Left cardiac atrium (tissue), 4 donors: Measurements from ENCODE around the gene ZNF556. TPM values are rescaled to one million over a fixed set of nuclear protein-coding genes. Genes with fewer than 3 reads are reported as not detected.
A peak's percentile ranks its signal among the peaks of the same experiment; 100 is the strongest.
"Not testable (repeated sequence)": the region's sequence is repeated elsewhere in the genome, so short reads cannot be mapped to it uniquely, and the experiment has no call there.

Experiments
- ATAC-seq, 2 donors: fragments of 200-7000 bp; cut with Tn5 transposase; one replicate each; pipeline ENCODE4 v1.9.1; 2020; ENCODE audit warnings: mild to moderate bottlenecking in 2 of 2, moderate library complexity in 2 of 2
- DNase-seq: peaks from one replicate; pipeline ENCODE4 v3.0.0-alpha.2; 2020
- intact Hi-C, 2 donors: fragments of 100-400 bp; cut with DNase I; formaldehyde crosslinking; loops; one replicate each; pipeline versions ENCODE4 v1.14.1 to v1.15.1; 2022 to 2023
- total RNA-seq, 2 donors: library from RNA; stranded (reverse); fragmentation: NEBNext Ultra II Directional; extraction: Animal tissue kit (Norgen Biotek cat#: 25700); gene quantifications; one replicate each; pipeline ENCODE4 v1.2.1, GENCODE V29; 2021
- donor health status: DM: no; HTN: yes; CAD: no.
- donor health status: DM: no; HTN: yes; CAD: no; lungs with severe emphysema.
- donor health status: DM: yes; HTN: yes; CAD: no.
- donor health status: Dilated cardiomyopathy.

The ZNF556 gene
- total RNA-seq, 2 donors from 2014 or later: not detected

DNA sequence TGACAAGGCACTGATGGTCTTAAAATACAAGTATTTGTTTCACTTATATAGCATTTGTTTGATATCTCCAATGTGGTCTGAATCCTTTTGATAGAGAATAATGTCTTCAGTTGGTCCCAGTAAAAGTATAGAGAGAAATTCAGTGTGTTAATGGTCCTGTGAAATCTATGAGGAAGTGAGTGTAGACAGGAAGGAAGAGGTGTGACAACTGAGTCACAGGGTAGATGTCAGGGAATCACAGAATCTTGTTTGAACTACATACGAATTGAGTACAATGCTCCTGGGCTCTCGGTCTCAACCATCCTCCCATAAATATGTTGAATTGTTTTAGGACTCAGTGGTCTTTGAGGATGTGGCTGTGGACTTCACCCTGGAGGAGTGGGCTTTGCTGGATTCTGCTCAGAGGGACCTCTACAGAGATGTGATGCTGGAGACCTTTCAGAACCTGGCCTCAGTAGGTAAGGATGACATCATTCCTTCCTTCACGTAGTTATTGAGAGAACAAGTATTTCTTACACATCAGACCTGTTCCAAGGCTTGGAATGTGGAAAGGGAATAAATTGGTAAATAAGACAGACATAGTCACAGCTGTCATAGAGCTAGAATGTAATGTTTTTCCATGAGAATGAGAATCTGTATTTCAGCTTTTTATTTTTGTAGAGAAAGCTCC lies 16.7 kb upstream of the ZNF556 start:
- no peak for DNase-seq
- no peak for ATAC-seq
- intact Hi-C loops: no loop called here

DNA sequence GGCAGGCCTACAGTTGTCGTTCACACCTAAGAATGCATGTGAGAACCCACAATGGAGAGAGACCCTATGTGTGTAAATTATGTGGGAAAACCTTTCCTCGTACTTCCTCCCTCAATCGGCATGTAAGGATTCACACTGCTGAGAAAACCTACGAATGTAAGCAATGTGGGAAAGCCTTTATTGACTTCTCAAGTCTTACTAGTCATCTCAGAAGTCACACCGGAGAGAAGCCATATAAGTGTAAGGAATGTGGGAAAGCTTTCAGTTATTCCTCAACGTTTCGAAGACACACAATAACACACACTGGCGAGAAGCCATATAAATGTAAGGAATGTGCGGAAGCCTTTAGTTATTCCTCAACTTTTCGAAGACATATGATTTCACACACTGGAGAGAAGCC lies 14.5 kb upstream of the ZNF556 start:
- intact Hi-C loops: no loop called here
- DNase-seq (no peak), ATAC-seq (no peak)

DNA sequence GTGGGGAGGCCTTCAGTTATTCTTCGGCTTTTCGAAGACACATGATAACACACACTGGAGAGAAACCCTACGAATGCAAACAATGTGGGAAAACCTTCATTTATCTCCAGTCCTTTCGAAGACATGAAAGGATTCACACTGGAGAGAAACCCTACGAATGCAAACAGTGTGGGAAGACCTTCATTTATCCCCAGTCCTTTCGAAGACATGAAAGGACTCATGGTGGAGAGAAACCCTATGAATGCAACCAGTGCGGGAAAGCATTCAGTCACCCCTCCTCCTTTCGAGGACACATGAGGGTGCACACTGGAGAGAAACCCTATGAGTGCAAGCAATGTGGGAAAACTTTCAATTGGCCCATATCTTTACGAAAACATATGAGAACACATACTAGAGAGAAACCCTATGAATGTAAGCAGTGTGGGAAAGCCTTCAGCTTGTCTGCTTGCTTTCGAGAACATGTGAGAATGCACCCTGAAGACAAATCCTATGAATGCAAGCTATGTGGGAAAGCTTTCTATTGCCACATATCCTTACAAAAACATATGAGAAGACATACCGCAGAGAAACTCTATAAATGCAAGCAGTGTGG lies 14.0 kb upstream of the ZNF556 start:
- no peak for DNase-seq
- ATAC-seq: no peak
- intact Hi-C loops: no loop called here

DNA sequence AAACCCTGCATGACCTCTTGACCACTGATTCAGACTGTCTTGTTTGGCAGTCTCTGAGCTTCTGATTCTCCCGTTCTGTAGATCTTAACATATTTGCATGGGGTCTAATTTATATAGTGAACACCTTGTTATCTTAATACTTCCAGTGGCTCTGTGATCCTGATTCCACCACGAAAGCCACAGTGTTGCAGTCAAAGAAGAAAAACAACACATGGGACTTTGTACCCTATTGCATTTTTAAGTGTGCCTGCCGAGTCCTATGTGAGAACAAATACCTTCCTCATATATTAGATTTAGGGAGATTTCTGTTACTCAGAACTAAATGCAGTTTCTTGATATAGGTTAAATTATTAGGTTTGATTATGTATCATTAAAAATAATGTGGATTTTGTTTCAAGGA lies 12.3 kb upstream of the ZNF556 start:
- intact Hi-C loops: no loop called here
- ATAC-seq (no peak), DNase-seq (no peak)

DNA sequence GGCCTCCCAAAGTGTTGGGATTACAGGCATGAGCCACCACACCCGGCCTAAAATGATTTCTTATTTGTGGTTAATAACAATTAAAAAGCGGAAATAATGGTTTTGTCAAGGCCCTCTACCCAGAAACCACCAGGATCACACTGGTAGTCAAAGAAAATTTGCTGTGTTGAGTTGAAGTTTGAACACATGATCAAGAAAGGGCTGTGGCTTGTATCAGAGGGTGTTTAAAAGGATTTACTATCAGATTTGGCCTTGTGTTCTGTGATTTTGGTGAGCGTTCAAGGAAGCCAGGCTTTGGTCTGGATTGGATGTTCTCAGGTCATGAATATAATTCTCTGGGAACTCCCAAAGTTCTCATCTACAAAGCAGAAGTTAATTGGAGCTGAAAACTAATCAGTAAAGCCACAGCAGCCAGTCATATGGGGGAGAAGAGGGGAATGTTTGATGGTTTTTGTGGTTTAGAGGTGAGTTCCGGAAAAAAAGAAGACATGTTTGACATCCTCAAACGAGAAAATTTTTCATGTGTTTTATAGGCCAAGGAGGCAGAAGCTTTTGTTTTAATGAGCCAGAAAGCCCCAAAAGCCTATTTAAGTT lies 10.6 kb upstream of the ZNF556 start:
- intact Hi-C loops: no loop called here
- DNase-seq (no peak), ATAC-seq (no peak)

DNA sequence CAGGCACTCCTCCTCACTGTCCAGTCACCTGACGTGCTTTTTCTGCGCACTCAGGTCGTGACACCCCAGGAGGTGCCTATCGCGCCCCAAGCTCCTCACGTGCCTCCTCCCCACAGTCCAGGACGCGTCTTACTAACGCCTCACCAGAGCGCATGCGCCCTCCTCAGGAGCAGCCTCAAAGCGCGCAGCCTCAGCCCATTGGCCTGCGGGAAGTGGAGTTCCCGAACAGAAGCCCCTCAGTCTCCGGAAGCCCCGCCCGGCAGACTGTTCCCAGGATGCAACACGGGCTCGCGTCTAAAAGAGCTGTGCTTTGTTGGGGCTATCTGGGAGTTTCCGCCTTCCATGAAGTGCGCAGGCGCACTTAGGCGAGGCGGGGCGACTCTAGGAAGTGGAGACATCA lies 8.3 kb upstream of the ZNF556 start:
- no peak for DNase-seq

DNA sequence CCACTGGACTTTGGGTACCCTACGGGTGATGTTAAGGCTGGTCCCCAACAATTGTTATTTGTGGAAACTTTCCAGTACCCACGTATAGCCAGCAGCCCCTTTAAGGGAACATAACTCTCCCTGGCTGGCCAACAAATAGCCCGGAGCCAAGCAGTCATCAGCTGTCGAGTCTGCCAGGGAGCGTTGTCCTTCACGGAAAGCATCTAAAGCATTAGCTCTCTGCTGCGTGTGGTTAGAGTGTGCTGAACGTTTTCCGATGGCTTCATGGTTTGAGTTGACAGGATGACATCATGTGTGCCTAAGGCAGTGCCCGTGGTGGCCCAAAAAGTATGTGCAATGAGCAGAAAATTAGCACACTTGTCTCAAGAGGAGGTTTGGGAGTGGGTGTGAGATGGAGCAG lies 3.3 kb upstream of the ZNF556 start:
- DNase-seq (no peak), ATAC-seq (no peak)
- intact Hi-C loops: no loop called here

More for the DNA sequence above, 8.3 kb upstream of the ZNF556 start:
- ATAC-seq: no peak
- intact Hi-C loops: no loop called here

DNA sequence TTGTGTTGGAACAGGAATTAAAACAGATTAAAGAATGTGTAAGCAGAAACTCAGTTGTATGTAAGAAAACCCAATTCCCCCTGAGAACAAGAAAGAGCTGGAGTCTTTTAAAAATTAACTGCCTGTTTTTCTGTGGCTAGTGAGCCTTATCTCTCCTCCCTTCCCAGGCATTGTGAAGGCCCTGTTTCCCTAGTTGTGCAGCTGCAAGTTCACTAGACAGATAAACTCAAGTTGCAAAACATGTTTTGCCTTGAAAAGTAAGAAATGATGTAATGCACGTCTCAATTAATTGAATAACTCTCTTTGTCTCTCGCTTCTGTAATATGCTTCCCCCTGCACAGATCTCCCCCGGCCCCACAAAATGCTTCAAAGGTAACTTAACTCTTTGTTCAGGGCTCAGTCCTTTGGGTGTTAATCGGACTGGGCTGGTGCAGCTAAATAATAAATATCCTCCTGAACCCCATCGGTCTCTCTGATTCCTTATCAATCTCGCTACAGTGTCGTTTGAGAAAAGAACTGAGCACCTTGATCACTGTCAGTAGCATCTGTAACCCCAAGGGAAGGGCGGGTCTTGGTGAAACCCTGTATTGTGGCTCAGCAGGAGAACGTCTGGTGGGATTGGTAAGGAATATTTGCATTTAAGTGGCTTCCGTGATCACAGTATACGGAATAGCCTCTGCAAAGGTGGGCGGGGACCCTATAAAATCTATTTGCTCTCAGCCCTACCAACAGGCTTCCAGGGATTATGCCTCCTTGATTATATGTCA lies 1.6 kb upstream of the ZNF556 start:
- DNase-seq (no peak), ATAC-seq (no peak)
- intact Hi-C loops: no loop called here

DNA sequence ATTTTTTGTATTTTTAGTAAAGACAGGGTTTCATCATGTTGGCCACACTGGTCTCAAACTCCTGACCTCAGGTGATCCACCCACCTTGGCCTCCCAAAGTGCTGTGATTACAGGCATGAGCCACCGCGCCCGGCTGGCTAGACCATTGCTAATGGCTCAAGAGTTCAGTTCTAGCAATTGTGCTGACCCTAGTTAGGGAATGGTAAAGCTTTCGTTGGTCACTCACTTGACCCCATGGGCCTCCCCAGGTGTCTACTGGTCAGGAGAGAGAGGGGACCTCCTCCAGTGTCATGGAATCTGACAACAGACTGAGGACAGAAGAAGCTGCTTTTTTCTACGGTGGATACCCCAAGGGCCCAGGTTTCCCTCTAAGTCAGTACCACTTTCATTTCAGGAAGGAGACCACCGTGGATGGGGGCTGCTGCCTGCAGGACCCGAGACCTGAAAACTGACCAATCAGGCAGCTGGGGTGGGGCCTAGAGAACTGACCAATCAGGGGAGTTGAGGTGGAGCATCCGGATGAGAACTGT lies 575 bp upstream of the ZNF556 start:
- intact Hi-C loops: no loop called here
- DNase-seq: no peak
- no peak for ATAC-seq

DNA sequence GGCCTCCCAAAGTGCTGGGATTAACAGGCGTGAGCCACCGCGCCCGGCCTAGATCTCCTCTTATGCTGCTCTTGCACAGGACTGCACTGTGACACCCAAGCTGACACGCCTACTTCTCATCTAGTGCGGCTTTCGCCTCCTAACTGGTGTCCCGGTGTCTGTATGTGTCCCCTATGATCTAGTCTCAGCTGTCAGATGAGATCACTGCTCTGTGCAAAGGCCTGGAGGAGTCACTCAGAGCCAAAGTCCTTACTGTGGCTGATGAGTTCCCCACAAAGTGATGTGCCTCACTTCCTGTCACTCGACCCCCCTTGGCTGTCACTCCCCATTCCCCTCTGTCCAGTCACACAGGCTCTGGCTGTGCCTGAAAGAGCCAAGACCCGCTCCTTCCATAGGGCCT lies 2.5 kb downstream of the ZNF556 start:
- no peak for ATAC-seq
- intact Hi-C loops: loop anchor here in 1 of 2 donors (5.0 kb wide), 1 partner anchor 222 kb away; no protein-coding TSS in a partner anchor
- DNase-seq: no peak

DNA sequence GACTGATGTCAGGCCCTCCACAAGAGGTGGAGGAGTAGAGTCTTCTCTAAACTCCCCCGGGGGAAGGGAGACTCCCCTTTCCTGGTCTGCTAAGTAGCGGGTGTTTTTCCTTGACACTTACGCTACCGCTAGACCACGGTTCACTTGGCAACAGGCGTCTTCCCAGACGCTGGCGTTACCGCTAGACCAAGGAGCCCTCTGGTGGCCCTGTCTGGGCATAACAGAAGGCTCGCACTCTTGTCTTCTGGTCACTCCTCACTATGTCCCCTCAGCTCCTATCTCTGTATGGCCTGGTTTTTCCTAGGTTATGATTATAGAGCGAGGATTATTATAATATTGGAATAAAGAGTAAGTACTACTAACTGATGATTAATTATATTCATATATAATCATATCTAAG lies 5.0 kb downstream of the ZNF556 start:
- DNase-seq: not testable (repeated sequence)
- intact Hi-C loops: loop anchor here in 1 of 2 donors (5.0 kb wide), 1 partner anchor 225 kb away; no protein-coding TSS in a partner anchor

DNA sequence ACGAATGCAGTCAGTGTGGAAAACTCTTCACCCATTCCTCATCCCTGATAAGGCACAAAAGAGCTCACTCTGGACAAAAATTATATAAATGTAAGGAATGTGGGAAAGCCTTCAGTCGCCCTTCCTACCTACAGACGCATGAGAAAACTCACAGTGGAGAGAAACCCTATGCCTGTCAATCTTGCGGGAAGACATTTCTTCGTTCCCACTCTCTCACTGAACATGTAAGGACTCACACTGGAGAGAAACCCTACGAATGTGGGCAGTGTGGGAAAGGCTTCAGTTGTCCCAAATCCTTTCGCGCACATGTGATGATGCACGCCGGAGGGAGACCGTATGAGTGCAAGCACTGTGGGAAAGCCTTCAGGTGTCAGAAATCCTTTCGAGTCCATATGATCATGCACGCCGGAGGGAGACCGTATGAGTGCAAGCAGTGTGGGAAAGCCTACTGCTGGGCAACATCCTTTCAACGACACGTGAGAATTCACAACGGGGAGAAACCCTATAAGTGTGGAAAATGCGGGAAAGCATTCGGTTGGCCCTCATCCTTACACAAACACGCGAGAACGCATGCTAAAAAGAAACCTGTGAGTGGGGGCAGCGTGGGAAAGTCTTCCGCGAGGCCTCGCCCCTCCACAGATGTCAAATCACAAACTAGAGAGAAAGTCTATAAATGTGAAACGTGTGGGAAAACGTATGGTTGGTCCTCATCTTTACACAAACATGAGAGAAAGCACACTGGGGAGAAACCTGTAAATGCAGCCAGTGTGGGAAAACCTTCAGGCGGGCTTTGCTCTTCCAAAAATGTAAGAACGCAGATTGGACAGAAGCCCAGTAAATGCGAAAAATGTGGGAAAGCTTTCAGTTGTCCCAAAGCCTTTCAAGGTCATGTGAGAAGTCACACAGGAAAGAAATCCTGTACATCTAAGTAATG lies 10.5 kb downstream of the ZNF556 start:
- DNase-seq: no peak
- intact Hi-C loops: no loop called here
- ATAC-seq: no peak

More for the DNA sequence above, 5.0 kb downstream of the ZNF556 start:
- not testable (repeated sequence) for ATAC-seq

DNA sequence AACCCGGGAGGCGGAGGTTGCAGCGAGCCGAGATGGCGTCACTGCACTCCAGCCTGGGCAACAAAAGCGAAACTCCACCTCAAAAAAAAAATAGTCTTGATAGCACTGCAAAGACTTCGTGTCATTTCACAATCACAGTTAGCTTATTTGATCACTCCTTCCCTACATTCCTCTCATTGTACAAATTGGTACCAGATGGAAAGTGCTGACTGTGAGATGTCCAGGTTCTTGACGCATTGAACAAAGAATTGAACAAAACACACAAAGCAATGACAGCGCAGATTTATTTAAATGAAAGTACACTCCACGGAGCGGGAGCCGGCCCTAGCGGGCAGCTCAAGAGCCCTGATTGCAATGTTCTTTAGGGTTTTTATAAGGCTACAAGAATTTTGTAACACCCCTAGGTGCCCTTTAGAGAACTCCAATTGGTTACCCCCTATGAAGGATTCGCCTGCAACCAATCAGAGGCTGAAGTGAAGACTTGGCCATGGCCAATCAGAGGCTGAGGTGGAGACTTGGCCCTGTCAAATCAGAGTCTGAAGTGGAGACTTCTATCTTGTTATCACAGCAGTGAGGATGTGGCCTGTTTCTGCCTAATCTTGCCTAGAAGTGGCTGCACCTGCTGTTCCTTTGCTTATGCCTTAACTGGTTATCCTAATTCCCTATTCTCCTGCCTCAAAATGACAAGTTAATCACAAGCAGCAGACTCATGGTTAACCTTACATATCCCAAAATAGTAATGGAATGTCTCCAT lies 16.7 kb downstream of the ZNF556 start:
- intact Hi-C loops: loop anchor here in 1 of 2 donors (10.0 kb wide), 1 partner anchor 61 kb away; the partner anchor contains the start of gene ZNF77
- ATAC-seq: no peak
- no peak for DNase-seq

DNA sequence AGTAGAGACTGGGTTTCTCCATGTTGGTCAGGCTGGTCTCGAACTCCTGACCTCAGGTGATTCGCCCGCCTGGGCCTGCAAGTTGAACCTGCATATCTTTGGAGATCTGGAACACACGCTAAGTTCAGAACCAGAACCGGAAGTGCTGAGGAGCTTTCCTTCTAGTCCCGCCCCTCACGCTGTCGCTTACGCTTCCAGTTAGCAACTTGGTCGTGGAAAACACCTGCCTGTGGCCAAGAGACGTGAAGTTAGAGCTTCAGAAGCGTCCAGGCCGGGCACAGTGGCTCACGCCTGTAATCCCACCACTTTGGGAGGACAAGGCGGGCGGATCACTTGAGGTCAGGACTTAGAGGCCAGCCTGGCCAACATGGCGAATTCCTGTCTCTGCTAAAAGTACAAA lies 18.6 kb downstream of the ZNF556 start:
- ATAC-seq: no peak
- intact Hi-C loops: loop anchor here in 1 of 2 donors (10.0 kb wide), 1 partner anchor 59 kb away; the partner anchor contains the start of gene ZNF77
- DNase-seq: no peak

DNA sequence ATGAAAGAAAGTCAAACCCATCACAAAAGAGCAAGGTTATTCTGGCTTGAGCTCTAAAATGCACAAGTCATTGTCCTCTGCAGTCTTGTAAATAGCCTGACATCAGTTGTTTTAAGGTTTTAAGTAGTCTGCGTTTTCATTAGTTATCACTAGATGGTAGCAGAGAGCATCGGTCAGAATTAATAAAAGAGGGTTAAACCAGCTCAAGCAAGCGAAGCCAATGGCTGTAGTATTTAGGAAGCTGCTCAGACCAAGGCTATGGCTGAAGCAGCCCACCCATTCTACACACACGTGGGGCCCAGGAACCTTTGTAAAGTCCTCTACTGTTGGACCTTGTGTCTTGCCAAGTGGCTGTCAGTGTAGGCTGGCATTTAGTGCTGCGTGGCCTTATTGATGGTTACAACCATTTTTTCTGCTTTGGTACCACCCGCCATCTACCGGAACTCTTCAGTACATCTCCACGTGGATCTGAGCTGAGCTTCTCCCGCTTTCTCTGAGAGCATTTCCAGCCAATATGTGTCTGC lies 20.3 kb downstream of the ZNF556 start:
- intact Hi-C loops: loop anchor here in 1 of 2 donors (10.0 kb wide), 1 partner anchor 57 kb away; the partner anchor contains the start of gene ZNF77
- DNase-seq: no peak
- peak; percentile 50 to 75 for ATAC-seq

DNA sequence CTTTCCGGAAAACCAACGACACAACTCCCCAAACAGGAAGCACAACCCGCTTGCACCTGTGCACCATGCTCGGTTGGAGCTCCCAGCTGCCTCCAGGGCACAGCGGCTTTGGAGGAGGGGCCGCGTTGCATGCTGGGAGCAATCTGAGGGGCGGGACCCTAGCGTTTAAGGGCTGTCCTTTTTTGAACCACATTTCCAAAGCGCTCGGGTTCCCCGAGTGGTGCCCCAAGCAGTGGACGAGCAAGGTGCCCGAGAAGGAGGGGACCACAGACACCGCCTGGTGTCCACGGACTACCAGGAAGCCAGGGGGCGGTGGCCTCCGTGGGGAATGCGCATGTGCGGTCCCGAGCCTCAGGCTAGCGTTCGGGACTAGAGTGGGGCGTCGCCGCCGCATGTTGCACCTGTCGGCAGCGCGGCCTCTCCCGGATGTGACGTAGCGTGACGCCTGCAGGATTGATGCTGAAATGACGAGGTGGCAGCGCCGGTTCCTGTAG lies 21.6 kb downstream of the ZNF556 start:
- peak in 1 of 2 donors; percentile 12 for ATAC-seq
- DNase-seq: peak; percentile 61
- intact Hi-C loops: loop anchor here in 1 of 2 donors (10.0 kb wide), 1 partner anchor 56 kb away; the partner anchor contains the start of gene ZNF77

DNA sequence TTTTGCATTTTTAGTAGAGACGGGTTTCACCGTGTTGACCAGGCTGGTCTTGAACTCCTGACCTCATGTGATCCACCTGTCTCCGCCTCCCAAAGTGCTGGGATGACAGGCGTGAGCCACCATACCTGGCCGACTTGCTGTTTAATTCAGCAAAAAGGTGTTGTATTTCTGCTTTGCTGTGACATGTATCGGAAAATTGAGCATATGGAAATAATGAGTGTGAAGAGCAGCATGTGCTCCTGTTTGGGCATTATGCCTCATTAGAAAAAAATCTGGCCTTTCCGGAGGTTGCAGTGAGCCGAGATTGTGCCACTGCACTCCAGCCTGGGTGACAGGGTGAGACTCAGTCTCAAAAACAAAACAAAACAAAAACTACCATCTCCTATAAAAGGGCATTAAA lies 23.4 kb downstream of the ZNF556 start:
- intact Hi-C loops, ATAC-seq, DNase-seq: not testable (repeated sequence)
